GM19397 (cell line): ENCODE results near the gene ING5.
"Not testable (repeated sequence)": the region's sequence is repeated elsewhere in the genome, so short reads cannot be mapped to it uniquely, and the experiment has no call there.

ENCODE experiments used
- ATAC-seq: cut with Tn5 transposase; IDR thresholded peaks from one replicate; pipeline ENCODE4 v1.9.1; 2021; ENCODE audit warnings: mild to moderate bottlenecking, moderate library complexity; ENCODE audit not compliant: unreplicated experiment

ING5 gene

GRCh38 chr2:241759067-241759807, 57.4 kb downstream of the ING5 start:
- ATAC-seq: no peak

DNA sequence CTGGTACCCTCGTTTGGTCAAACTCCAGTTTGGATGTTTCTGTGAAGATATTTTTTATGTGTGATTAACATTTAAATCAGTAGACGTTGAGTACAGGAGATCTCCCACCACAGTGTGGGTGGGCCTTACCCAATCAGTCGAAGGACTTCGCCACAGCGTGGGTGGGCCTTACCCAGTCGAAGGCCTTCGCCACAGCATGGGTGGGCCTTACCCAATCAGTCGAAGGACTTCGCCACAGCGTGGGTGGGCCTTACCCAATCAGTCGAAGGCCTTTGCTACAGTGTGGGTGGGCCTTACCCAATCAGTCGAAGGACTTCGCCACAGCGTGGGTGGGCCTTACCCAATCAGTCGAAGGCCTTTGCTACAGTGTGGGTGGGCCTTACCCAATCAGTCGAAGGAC, 58.1 kb downstream of the ING5 start:
- ATAC-seq: not testable (repeated sequence)

GRCh38 chr2:241760301-241760771, 58.5 kb downstream of the ING5 start:
- no peak for ATAC-seq

DNA sequence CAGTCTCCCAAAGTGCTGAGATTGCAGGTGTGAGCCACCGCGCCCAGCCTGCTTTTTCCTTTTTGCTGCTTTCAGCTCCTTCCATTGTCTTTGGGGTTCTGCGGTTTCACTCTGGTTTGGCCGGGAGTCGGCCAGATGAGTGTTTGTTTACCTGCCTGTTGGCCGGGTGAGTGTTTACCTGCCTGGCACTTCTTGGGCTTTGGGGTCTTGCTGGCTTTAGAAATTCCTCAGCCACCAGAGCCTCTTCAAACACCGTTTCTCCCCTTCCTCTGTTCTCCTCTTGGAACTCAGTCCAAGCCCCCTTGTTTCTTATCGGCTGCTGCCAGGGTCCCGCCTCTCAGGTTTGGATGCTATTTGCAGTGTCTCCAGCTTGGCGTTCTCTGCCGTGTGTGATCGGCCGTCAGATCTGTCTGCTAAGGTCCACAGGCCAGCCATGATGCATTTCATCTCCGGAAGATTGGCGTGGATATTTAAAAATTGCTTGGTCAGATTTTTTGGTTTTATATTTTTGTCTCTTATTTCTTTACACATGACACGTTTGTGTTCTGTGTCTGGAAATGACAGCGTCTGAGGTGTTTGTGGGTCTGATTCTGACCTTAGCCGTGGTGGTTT, 60.6 kb downstream of the ING5 start:
- ATAC-seq: no peak

DNA sequence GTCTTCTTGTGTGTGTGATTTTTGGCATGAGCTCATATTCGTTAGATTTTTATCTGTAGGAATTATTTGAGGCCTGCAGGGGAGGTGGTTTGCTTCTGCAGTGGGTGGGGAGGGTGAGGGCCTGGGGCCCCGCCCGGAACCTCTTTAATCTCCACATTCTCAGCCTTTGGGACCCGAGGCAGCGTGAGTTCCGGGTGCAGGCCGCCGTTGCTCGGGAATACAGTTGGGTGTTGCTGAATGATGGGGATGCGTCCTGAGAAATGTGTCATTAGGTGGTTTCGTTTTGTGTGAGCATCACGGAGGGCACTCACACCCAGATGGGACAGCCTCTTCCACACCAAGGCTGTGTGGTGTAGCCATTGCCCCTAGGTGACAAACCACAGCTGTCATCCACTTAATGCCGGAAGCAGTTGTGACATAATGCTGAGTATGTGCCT, 61.1 kb downstream of the ING5 start:
- ATAC-seq: no peak

DNA sequence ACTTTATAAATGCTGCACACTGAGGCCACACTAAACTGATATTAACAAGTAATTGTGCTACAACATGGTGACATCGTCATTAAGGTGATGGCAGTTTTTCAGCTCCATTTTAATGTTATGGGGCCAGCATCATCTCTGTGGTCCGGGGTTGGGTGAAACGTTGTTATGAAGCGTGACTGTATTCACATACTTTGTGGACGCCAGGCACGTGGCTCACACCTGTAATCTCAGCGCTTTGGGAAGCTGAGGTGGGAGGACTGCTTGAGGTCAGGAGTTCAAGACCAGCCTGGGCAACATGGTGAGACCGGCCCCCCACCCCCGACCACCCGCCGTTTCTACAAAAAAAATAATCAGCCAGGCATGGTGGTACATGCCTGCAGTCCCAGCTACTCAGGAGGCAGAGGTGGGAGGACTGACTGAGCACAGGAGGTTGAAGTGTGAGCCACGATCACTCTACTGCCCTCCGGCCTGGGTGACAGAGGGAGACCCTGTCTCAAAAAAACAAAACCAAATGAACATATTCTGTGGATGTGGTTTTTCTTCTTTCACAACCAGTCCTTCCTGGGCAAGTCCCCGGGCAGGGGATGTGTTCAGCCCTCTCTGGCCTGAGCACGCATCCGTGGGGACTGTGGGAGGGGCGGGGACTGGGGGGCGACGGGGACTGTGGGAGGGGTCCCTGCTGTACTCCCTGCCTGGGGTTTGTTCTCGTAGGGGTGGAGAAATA, 61.9 kb downstream of the ING5 start:
- ATAC-seq: no peak

- ATAC-seq: no peak
These were observed 62.7 kb downstream of the ING5 start for GRCh38 chr2:241764275-241765241.

DNA sequence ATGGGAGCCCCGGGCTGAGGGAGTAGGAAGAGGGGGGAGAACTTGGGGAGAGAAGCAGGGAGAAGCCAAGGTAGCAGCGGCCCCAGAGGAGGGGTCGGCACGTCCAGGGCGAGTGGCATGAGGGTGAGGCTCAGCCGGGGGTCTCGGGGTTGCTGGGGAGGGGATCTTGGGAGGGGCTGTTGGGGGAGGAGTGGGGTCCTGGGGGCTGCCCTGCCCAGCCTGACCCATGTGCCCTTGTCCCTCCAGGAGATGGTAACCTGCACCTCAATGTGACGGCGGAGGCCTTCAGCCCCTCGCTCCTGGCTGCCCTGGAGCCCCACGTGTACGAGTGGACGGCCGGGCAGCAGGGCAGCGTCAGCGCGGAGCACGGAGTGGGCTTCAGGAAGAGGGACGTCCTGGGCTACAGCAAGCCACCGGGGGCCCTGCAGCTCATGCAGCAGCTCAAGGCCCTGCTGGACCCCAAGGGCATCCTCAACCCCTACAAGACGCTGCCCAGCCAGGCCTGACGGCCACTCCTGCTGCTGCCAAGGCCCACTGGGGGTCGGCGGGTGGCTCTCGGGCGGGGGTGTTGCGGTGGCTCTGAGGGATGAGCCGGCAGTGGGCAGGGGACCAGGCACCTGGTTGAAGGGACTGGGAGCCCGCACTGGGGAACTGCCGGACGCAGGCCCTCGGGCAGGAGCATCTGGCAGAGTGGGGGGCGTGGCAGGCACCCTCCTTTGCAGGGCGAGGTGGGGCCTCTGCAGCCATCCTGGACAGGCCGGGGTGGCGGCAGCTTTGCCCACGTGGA, 65.8 kb downstream of the ING5 start:
- ATAC-seq: no peak

DNA sequence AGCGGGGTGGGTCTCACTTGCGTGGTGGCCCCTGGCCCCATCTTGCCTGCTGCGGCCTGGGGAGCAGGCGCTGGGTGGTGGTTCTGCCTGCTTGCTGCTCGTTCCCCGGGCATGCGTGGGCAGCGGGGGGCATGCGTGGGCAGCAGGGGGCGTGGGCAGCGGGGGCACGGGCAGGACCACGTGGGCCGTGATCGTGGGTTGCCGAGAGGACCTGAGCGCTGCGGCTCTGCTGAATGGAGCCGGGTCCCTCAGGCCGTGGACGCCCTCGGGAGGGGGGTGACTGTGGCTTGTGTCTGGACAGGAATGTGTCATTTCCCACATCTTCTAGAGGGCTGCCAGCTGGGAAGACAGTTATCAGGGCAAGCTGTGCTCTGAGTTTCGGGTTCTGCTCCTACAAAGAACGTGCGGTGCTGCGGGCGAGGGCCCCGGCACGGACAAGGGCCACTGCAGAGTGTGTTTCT, 66.4 kb downstream of the ING5 start:
- no peak for ATAC-seq

DNA sequence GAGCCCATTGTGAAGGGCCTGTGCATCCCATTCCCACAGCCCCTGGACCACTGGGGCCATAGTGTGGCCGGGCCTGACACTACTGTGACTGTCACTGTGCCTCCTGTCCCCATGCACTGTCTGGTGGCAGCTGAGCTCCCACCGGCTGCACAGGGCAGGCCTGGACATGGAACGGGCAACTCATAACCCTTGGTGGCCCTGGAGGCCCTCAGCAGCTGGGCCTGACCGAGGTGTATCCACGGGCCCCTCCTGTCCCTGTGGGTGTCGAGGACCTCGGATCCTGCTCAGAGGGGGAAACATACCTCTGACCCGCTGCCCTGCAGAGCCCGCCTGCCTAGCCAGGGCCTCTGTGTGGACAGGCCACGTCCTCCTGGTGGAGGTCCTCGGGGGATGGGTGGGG, 67.0 kb downstream of the ING5 start:
- ATAC-seq: no peak

GRCh38 chr2:241769819-241770184, 68.0 kb downstream of the ING5 start:
- no peak for ATAC-seq

GRCh38 chr2:241770185-241770935, 68.5 kb downstream of the ING5 start:
- ATAC-seq: no peak

- ATAC-seq: no peak
These were observed 69.1 kb downstream of the ING5 start for GRCh38 chr2:241770936-241771285.

DNA sequence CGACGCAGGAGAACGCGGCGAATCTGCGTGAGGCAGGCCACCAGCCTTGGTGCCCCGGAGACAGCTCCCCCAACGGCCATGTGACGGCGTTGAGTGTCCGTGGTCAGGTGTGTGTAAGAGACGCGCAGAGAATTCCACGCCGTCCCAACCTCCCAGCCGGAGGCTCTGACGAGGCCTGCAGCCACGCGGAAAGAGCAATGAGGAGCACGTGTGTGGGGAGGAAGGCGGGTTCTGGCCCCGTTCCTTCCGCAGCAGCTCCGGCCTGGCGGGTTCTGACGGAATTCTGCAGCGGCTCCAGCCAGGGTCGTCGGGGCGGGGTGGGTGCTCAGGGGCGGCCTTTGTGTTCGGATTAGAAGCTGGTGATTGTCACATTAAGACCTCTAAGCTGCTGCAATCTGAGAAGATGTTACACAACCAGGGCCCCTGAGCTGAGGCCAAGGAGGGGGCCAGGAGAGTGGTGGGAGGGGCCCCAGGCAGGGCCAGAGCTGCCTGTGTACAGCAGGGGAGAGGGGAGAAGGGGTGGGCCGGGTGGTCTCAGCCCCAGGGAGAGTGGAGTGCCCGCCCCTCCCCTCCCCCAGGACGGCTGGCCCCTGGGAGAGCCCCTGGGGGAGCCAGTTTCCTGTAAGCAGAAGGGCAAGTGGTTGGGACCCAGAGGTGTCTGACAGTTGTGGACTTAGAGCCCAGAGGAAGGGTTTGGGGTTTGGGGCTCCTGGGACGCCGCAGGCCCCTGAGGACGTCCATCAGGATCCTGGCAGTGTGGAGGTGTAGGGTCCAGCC, 69.6 kb downstream of the ING5 start:
- no peak for ATAC-seq

GRCh38 chr2:241772063-241772499, 70.2 kb downstream of the ING5 start:
- ATAC-seq: no peak

GRCh38 chr2:241773511-241774418, 71.9 kb downstream of the ING5 start:
- ATAC-seq: no peak

- ATAC-seq: no peak
These were observed 72.8 kb downstream of the ING5 start for GRCh38 chr2:241774419-241775222.
